MV-4-11 (cell line): ENCODE data around the gene RET.

Source experiments
- DNase-seq: peaks from one replicate; lab custom pipeline; 2025; lab: John Stamatoyannopoulos, UW

The RET gene

DNA sequence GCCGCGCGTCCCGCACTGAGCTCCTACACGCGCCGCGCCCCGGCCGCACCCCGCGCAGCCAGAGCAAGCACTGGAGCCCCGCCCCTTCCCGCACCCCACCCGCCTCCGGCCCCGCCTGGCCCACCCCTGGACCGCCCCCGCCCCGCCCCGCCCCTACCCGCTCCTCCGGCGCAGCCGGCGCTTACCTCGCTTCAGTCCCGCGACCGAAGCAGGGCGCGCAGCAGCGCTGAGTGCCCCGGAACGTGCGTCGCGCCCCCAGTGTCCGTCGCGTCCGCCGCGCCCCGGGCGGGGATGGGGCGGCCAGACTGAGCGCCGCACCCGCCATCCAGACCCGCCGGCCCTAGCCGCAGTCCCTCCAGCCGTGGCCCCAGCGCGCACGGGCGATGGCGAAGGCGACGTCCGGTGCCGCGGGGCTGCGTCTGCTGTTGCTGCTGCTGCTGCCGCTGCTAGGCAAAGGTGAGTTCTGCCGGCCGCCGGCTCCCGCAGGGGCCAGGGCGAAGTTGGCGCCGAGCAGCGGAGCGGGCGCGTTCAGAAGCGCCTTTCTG lies at the start of gene RET:
RET (plus strand) TSS at position 194 of the 545 bp plus-strand sequence; CDS start at position 384, 190 bp downstream.
- DNase-seq: no peak

GRCh38 chr10:43027331-43027955 lies 49.4 kb upstream of the RET start:
- DNase-seq: no peak

DNA sequence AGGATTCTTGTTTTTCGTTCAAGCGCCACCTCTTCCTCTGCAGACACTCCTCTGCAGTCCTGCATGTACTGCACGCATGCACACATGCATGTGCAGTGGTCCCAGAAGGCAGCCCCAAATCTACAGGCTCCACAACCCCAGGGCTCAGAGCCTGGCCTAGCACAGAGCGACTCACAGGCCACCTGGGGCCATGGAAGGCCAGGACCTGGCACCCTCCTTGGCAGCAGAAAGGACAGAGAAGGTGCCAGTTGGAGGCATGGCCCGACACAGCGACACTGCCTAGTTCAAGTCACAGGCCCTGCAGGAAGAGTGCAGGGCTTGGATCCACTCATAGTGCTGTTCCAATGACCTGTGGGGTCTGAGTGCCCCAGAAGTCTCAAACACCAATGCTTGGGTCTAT lies 48.7 kb upstream of the RET start:
- no peak for DNase-seq

GRCh38 chr10:43029043-43029442 lies 47.8 kb upstream of the RET start:
- no peak for DNase-seq

- no peak for DNase-seq
Observed at GRCh38 chr10:43032613-43033012, 44.3 kb upstream of the RET start.

- peak; percentile 24 for DNase-seq
Observed at GRCh38 chr10:43035800-43036199, 41.1 kb upstream of the RET start.

- DNase-seq: no peak
Observed at GRCh38 chr10:43036481-43037428, 40.1 kb upstream of the RET start.

GRCh38 chr10:43037440-43037839 lies 39.4 kb upstream of the RET start:
- no peak for DNase-seq

DNA sequence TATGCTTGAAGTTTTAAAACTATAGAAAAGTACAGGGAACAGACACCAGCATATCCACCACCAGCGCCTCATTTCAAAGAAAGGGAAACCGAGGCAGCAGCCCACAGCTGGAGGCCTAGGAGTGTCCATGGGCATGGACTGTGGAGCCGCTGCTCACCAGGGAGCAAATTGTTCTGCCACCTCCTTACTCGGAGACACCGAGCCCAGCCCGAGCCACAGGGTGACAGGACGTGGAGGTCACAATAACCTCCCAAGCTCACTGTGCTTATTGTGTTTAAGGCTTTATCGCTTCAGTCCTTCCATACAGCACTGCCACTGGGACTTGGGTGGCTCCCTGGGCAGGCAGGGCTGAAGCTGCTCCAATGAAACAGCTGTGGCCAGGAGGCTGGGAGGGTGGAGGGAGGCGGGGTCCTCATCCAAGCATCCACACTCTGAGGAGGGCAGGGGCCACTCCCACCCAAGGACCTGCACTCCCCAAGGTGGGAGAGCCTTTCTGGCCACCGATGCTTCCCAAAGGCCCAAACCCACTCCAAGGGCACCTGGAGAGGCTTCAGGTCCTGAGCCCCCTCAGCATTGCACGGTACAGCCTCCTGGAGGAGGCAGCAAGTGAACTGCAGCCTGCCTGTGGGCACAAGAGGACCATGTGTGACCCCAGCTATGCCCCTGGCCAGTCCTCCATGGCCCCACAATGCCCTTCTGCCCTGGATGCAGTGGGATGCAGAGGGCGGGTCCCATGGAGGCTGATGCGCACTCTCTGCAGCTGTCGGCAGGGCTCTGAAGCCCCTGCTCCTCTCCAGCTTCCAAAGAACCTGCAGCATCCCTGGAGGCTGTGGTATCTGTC lies 38.7 kb upstream of the RET start:
- DNase-seq: no peak

DNA sequence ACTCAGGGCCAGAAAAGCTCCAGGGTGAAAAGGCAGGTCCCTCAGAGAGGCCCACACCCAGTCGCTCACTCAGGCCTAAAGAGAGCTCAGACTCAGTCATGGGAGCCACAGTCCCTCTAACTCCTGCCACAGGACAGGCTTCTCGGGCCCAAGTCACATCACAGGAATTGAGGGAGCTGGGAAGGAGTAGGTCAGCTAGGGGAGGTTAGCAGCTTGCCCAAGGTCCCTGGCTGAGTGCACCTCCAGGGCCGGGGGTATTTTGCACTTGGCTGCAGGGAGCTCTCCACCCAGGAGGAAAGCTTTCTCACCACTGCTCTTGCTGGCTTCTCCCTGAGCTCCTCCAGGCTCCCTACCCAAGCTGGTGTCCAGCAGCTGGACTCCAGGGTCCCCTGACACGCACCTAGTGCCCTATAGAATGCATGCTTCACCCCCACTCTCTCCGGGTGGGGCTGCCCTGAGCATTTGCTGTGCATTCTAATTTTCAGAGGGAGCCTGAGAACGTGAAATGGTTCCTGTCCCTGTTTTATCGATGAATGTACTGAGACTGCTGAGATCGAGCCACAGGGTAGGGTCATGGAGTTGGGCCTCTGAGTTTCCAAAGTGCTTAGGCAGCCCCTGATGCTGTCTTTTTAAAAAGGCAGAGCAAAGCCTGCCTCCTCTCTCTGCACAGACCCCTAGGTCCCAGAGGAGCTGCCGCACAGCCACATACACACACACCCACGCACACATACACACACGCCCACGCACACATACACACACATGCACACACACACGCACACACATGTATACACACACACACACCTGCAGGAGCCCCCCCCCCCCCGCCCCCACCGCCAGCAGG lies 37.9 kb upstream of the RET start:
- DNase-seq: no peak

DNA sequence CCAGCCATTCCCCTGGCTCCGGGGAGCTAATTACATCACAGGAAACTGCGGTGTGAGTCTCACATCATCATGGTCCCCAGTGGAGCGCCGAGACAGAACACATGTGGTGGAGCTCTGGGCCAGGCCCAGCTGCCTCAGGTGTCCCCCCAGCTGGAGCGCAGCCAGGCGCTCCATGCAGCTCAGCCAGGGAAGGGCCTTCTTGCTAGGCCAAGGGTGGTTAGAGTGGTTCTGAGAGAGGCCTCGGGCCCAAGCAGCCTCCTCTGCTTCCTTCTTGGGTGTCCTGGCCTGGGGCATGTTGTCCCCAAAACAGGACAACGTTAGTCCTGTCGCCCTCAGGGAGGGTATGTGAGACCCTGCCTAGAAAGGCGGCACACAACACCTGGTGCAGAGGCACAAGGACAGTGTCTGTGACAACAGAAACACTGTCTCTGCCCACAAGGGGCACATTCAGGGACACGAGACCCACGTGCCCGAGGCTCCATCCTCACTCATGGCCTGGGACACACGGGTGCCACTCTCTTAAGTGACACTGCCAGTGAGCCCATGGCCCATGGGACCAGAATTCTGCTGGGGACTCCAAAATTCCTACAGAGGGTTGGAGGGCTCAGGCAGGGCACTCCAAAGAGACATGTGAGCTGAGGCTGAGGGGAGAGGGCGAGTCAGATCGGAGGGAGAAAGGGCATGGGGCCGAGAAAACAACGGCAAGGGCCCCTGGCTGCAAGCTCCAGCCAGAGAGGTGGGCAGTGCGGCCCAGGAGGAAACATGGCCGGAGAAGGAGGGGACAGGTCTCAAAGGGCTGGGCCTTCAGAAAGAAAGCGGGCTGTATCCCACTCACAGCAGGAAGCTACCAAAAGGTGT lies 37.0 kb upstream of the RET start:
- DNase-seq: no peak

- DNase-seq: no peak
Observed at GRCh38 chr10:43040482-43041256, 36.2 kb upstream of the RET start.

- no peak for DNase-seq
Observed at GRCh38 chr10:43041422-43042342, 35.2 kb upstream of the RET start.

DNA sequence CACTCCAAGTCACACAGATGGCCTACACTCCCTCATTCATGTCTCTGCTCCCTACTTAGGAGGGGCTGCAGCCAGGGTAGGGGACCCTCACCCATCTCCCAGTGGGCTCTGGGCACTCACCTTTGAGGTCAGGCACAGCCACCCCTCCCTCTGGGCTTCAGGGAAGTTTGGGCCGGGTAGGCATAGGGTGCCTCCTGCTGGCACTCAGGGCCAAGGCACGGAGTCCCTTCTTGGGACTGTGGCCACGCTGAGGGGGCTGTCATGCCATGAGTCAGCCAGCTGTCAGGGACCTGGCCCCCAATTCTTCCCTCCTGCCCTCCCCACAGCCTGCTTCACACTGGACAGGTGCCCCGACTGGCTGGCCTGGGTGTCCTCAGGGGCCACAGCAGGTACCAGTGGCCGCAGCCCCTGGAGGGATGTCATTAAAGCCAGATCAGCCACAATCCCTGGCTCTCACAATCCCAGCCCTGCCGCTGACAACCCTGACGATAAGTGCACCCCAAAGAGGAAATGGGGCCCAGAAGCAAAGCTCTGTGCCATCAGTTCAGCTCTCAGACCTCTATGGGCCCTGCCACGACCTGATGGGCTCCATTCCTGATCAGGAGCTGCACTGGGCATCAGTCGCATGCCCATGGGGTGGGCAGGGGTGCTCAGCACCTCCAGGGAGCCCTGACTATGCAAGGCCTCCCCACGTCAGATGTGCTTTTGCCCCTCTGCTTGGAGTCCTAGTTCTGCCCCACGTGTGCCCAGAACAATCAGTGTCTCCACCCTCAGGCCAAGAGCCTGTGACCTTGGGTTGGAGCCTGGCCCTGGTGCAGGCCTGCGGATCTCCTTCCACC lies 34.1 kb upstream of the RET start:
- DNase-seq: no peak

- DNase-seq: no peak
Observed at GRCh38 chr10:43043342-43043772, 33.5 kb upstream of the RET start.

DNA sequence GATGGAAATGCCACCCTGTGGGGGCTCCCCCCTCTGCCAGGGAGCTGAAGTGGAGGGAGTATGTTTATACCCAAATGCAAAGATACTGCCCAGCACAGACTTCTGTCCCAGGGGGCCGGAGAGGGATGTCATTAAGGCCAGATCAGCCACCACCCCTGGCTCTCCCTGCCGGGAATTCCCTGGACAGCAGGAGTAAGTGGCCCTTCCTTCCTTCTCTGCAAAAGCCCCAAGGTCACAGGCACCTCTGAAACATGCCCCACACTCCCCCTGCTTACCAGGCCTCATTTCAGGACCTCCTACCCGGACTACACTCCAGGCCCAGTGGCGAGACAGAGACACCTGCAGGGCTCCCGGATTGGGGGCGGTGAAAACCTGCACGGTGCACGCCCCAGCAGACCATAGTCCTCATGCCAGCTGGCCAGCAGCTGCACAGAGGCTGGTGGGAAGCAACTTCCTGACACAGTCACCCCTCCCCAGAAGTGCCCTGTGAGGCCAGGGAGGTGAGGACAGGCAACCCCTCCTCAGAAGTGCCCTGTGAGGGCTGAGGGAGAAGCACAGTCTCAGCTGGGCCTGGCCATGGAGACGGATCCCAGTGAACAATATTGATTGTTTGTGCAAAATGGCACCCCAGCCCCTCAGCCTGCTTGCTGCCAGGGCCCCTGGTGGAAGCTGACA lies 33.0 kb upstream of the RET start:
- no peak for DNase-seq

DNA sequence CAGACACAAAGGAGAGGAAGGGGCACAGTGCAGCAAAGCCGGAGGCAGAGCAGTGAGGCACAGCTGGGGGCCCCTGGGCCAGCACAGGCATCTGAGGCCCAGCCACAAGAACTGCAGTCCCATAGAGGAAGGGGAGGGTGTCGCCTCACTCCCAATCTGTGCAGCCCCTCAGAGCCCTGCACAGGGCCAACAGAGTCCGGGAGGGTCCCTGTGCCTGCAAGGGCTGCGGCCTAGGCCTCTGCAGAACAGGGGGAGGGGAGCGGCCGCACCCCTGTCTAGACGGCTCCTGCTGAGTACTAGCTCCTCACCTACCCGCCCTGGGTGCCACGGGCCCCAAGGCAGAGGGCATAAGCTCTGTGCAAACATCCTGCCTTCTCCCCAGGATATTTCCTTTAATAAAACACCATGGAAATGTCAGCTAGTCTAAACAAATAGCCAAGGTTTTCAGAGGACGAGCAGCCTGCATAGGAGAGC lies 32.4 kb upstream of the RET start:
- DNase-seq: no peak
